ENCODE measurements around the gene ZNF670.
A peak's percentile ranks its signal among the peaks of the same experiment; 100 is the strongest.

The ZNF670 gene

GRCh38 chr1:247103859-247104591, 25.4 kb upstream of the ZNF670 start, which contains the start of gene ZNF669:
ZNF669 (minus strand) TSS chr1:247104356; CDS start chr1:247104199, 157 bp downstream.
- DNase-seq: peak; percentile 93

GRCh38 chr1:247102381-247102780, 23.8 kb upstream of the ZNF670 start:
- no peak for DNase-seq

GRCh38 chr1:247100676-247101279, 22.2 kb upstream of the ZNF670 start:
- no peak for DNase-seq

GRCh38 chr1:247096958-247097357, 18.3 kb upstream of the ZNF670 start:
- no peak for DNase-seq

- DNase-seq: no peak
These were observed 17.9 kb upstream of the ZNF670 start for GRCh38 chr1:247096544-247096943.

GRCh38 chr1:247096112-247096511, 17.5 kb upstream of the ZNF670 start:
- no peak for DNase-seq

- no peak for DNase-seq
These were observed 11.8 kb upstream of the ZNF670 start for GRCh38 chr1:247090455-247090854.

GRCh38 chr1:247089616-247090375, 11.2 kb upstream of the ZNF670 start:
- DNase-seq: no peak

- DNase-seq: no peak
These were observed 10.4 kb upstream of the ZNF670 start for GRCh38 chr1:247088967-247089366.

GRCh38 chr1:247087256-247087655, 8.6 kb upstream of the ZNF670 start:
- DNase-seq: no peak

- no peak for DNase-seq
These were observed 6.7 kb upstream of the ZNF670 start for GRCh38 chr1:247085310-247085709.

- DNase-seq: no peak
These were observed 6.2 kb upstream of the ZNF670 start for GRCh38 chr1:247084771-247085170.

- DNase-seq: peak; percentile 14
These were observed 697 bp upstream of the ZNF670 start for GRCh38 chr1:247079141-247079874.

- no peak for DNase-seq
These were observed 744 bp downstream of the ZNF670 start for GRCh38 chr1:247077876-247078257.

- DNase-seq: no peak
These were observed 1.4 kb downstream of the ZNF670 start for GRCh38 chr1:247077213-247077612.

GRCh38 chr1:247070645-247071044, 8.0 kb downstream of the ZNF670 start:
- no peak for DNase-seq

GRCh38 chr1:247064304-247064703, 14.3 kb downstream of the ZNF670 start:
- DNase-seq: no peak

GRCh38 chr1:247060771-247061170, 17.8 kb downstream of the ZNF670 start:
- no peak for DNase-seq

- no peak for DNase-seq
These were observed 22.5 kb downstream of the ZNF670 start for GRCh38 chr1:247056071-247056470.

GRCh38 chr1:247054992-247055415, 23.6 kb downstream of the ZNF670 start:
- no peak for DNase-seq

- DNase-seq: no peak
These were observed 30.9 kb downstream of the ZNF670 start for GRCh38 chr1:247047702-247048101.

- no peak for DNase-seq
These were observed 31.4 kb downstream of the ZNF670 start for GRCh38 chr1:247047260-247047659.

- DNase-seq: no peak
These were observed 35.2 kb downstream of the ZNF670 start for GRCh38 chr1:247043406-247043805.
